OCI-LY1 (cell line): ENCODE results near the gene PAPPA.

ENCODE experiments used
- H2AFZ ChIP-seq: fragments of 200-600 bp; sonication (generic), shearing (Covaris generic); 2 replicates; pipeline ENCODE4 v1.6.0; 2014; ENCODE audit warnings: antibody characterized with exemption, mild to moderate bottlenecking, low read length
- H3F3A ChIP-seq: fragments of 200-600 bp; sonication (generic), shearing (Covaris generic); 2 replicates; pipeline ENCODE4 v1.6.0; 2014; ENCODE audit warnings: mild to moderate bottlenecking, antibody characterized with exemption, low read length, moderate library complexity; ENCODE audit not compliant: insufficient read depth
- H3K27ac ChIP-seq: fragments of 200-600 bp; sonication (generic); 2 replicates; pipeline ENCODE4 v1.5.1; 2014; ENCODE audit warnings: low read length, mixed run types, mild to moderate bottlenecking, low read depth; ENCODE audit not compliant: poor library complexity, severe bottlenecking
- H3K27me3 ChIP-seq: fragments of 200-600 bp; sonication (generic); 2 replicates; pipeline ENCODE4 v1.6.0; 2014; ENCODE audit warnings: antibody characterized with exemption, mild to moderate bottlenecking, low read length, moderate library complexity; ENCODE audit not compliant: insufficient read depth
- H3K36me3 ChIP-seq: fragments of 200-600 bp; sonication (generic); 2 replicates; pipeline ENCODE4 v1.6.1; 2014; ENCODE audit warnings: mild to moderate bottlenecking, antibody characterized with exemption, low read length, moderate library complexity, mixed read lengths; ENCODE audit not compliant: insufficient read depth
- H3K4me1 ChIP-seq: fragments of 200-600 bp; sonication (generic); 2 replicates; pipeline ENCODE4 v1.5.1; 2014; ENCODE audit warnings: mild to moderate bottlenecking, low read length, moderate library complexity; ENCODE audit not compliant: insufficient read depth, severe bottlenecking
- H3K4me2 ChIP-seq: fragments of 200-600 bp; sonication (generic), shearing (Covaris generic); 2 replicates; pipeline ENCODE4 v1.6.1; 2014; ENCODE audit warnings: low read length
- H3K4me3 ChIP-seq: fragments of 200-600 bp; sonication (generic); 2 replicates; pipeline ENCODE4 v1.5.1; 2014; ENCODE audit warnings: low read length, low read depth, mild to moderate bottlenecking, mixed read lengths; ENCODE audit not compliant: poor library complexity, severe bottlenecking
- H3K79me2 ChIP-seq: fragments of 200-600 bp; shearing (Covaris generic); 2 replicates; pipeline ENCODE4 v1.6.1; 2016; ENCODE audit warnings: mixed run types, low read length, mixed read lengths; ENCODE audit not compliant: insufficient read depth
- H3K9ac ChIP-seq: fragments of 200-600 bp; sonication (generic), shearing (Covaris generic); 2 replicates; pipeline ENCODE4 v1.6.1; 2014; ENCODE audit warnings: mild to moderate bottlenecking, low read length, mixed read lengths
- H3K9me2 ChIP-seq: fragments of 200-600 bp; sonication (generic), shearing (Covaris generic); 2 replicates; pipeline ENCODE4 v1.6.1; 2014; ENCODE audit warnings: low read depth, mild to moderate bottlenecking, low read length, mixed read lengths
- H3K9me3 ChIP-seq: fragments of 200-600 bp; shearing (Covaris generic); 2 replicates; pipeline ENCODE4 v1.6.1; 2014; ENCODE audit warnings: low read length, mixed read lengths
- H4K20me1 ChIP-seq: fragments of 200-600 bp; sonication (generic), shearing (Covaris generic); 2 replicates; pipeline ENCODE4 v1.6.0; 2016; ENCODE audit warnings: mild to moderate bottlenecking, low read length; ENCODE audit not compliant: insufficient read depth
- EZH2 ChIP-seq: fragments of 200-600 bp; sonication (generic), shearing (Covaris generic); IDR thresholded peaks from 2 replicates; pipeline ENCODE4 v1.8.0; 2017; ENCODE audit warnings: borderline replicate concordance, mixed run types, mild to moderate bottlenecking, antibody characterized with exemption, low read length, moderate library complexity, mixed read lengths
- TF ChIP-seq, protein P1 (sequence below): fragments of 200-600 bp; sonication (generic), shearing (Covaris generic); IDR thresholded peaks from 2 replicates; pipeline ENCODE4 v1.5.1; 2017; ENCODE audit warnings: mild to moderate bottlenecking, antibody characterized with exemption, low read length, moderate library complexity, mixed read lengths

Gene PAPPA

DNA sequence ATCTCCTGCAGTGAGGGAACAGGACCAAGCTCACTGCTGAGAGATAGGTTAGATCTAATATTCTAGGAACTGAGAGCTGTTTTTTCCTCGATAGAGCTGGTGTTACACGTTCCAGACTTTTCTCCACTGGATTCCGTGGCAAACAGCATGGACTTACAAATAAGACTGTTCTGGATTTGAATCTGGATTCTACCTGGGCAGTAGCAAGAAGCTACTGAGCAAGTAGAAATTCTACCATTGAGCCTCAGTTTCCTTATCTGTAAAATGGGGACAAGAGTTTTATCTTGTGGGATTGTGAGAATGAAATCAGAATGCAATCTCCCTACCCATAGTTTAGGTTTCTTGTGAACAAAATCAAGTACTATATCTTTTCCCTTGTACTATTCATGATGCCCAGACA lies 294.8 kb downstream of the PAPPA start:
- Histone ChIP-seq H3K9ac (no peak overlapping the region), H3K4me1 (no peaks in the 10 kb centered on the region), H2AFZ (no peak overlapping the region), H3K9me3 (no peaks in the 10 kb centered on the region), H3K36me3 (no peaks in the 10 kb centered on the region), H3K4me2 (no peak overlapping the region), H3K4me3 (no peak overlapping the region), H3F3A (no peaks in the 10 kb centered on the region), H3K27ac (no peak overlapping the region), H3K27me3 (no peaks in the 10 kb centered on the region), H3K9me2 (no peaks in the 10 kb centered on the region), H3K79me2 (no peaks in the 10 kb centered on the region), H4K20me1 (no peaks in the 10 kb centered on the region)
- TF ChIP-seq, protein P1, sequence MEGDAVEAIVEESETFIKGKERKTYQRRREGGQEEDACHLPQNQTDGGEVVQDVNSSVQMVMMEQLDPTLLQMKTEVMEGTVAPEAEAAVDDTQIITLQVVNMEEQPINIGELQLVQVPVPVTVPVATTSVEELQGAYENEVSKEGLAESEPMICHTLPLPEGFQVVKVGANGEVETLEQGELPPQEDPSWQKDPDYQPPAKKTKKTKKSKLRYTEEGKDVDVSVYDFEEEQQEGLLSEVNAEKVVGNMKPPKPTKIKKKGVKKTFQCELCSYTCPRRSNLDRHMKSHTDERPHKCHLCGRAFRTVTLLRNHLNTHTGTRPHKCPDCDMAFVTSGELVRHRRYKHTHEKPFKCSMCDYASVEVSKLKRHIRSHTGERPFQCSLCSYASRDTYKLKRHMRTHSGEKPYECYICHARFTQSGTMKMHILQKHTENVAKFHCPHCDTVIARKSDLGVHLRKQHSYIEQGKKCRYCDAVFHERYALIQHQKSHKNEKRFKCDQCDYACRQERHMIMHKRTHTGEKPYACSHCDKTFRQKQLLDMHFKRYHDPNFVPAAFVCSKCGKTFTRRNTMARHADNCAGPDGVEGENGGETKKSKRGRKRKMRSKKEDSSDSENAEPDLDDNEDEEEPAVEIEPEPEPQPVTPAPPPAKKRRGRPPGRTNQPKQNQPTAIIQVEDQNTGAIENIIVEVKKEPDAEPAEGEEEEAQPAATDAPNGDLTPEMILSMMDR, result no peak
- TF ChIP-seq EZH2, result no peak

DNA sequence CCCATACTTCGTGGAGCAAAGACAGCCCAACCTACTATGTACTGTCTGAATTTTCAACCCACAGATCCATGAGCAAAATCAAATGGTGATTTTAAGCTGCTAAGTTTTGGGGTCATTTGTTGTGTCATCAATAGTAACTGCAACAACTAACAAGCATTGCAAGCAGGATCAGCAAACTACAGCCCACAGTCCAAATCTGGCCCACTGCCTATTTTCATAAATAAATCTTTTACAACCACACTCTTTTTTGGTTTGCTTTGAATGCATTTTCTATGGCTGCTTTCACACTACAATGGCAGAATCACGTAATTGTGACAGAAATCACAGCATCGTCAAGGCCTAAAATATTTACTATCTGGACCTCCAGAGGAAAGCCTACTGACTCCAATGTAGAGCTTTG lies 296.4 kb downstream of the PAPPA start:
- no peak overlapping the region for H3K27ac ChIP-seq
- H3K9me2 ChIP-seq, result no peaks in the 10 kb centered on the region
- H3K79me2 ChIP-seq, result no peaks in the 10 kb centered on the region
- no peaks in the 10 kb centered on the region for H3K36me3 ChIP-seq
- H3K4me3 ChIP-seq, result no peak overlapping the region
- H3K9me3 ChIP-seq, result no peaks in the 10 kb centered on the region
- no peaks in the 10 kb centered on the region for H3K4me1 ChIP-seq
- H3K27me3 ChIP-seq, result no peaks in the 10 kb centered on the region
- H2AFZ ChIP-seq, result no peak overlapping the region
- no peak overlapping the region for H3K9ac ChIP-seq
- no peaks in the 10 kb centered on the region for H4K20me1 ChIP-seq
- TF ChIP-seq, protein P1, result no peak
- TF ChIP-seq EZH2, result no peak
- no peaks in the 10 kb centered on the region for H3F3A ChIP-seq
- no peak overlapping the region for H3K4me2 ChIP-seq

DNA sequence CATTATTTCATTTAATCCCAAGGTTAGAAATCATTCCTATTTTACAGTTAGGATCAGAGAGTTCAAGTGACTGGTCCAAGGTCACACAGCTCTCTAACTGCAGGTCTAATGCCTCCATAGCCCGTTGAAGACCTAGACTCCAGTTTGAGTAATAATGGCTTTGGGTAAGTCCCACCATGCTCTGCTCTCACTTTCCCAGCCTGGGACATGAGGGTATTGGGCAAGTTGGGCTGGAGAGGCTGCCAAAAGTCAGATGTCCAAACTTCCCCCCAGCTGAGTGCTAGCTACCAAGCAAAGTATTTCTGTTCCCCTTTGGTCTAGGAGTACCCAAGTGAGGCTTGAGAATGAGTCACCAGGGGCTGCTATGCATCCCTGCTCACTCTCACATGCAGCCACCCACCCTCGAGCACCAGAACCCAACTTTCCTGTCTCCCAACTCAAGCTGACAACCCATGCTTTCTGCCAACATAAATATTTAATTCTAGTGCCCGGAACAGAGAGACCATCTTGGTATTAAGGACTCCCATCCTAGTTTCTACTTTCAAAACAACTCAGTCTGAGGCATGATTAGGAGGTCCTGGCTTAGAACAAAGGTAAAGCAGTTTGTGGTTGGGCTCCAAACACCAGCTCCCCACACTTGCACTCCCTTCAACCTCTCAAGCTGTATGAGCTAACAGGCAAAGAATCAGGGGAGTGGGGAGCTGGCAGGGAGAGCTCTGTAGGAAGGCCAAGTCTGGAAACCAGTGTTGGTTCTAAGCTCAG lies 297.0 kb downstream of the PAPPA start:
- Histone ChIP-seq H3K27me3 (no peaks in the 10 kb centered on the region), H3K27ac (no peak overlapping the region), H3K79me2 (no peaks in the 10 kb centered on the region), H3K4me1 (no peaks in the 10 kb centered on the region), H2AFZ (no peak overlapping the region), H3K9me2 (no peaks in the 10 kb centered on the region), H3K4me3 (no peak overlapping the region), H4K20me1 (no peaks in the 10 kb centered on the region), H3F3A (no peaks in the 10 kb centered on the region), H3K36me3 (no peaks in the 10 kb centered on the region), H3K9me3 (no peaks in the 10 kb centered on the region), H3K9ac (no peak overlapping the region), H3K4me2 (no peak overlapping the region)
- TF ChIP-seq EZH2, result no peak
- TF ChIP-seq, protein P1, result no peak
